Measurements from ENCODE around the gene GATD1. TPM values are rescaled to one million over a fixed set of nuclear protein-coding genes. Genes with fewer than 3 reads are reported as not detected.

Gene GATD1
- total and polyA plus RNA-seq, 9 of the 15 experiments (the other 6 are each of a cell fraction or from before 2014, with no cell fraction given), result 2.8 to 144 (median 36.9) TPM

DNA sequence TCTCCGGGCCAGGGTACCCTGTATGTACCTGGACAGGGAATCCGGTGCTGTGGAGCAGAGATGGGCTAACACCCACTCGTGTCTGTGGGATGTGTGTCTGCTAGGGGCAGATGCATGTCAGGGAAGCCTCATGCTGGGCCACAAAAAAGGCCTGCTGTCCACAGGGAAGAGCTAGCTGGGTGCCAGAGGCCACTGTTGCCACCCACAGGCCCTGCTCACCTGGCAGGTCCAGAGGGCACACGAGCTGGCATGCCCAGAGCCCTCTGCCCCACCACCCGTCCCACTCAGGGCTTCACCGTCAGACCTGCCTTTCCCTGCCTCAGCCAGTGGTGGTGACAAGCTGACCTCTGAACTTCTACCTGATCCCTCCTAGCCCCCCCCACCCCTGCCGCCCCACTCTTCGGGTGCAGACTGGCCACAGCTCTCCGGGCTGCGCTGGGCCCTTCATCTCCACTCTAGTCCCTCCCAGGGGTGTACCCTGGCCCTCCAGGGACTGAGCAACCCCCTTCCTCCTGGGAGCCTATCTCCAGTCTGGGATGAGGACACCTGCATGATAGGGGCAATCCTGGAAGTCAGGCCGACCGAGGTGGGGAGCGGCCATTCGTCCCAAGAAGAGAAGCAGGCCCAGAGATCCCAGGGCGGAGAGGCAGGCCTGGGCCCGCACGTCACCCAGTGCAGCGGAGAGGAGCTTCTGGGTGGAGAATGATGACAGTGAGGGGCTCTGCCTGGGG lies 19.4 kb upstream of the GATD1 start:
- DNase-seq (ENCODE audit: extremely low read depth in 1 of 4, low spot score in 3 of 4) (peak in 3 of 4 experiments; percentile 48 to 61 (median 60)), FAIRE-seq (no peak), ATAC-seq (no peak; the same call in 2 of the 3 replicates)
- Histone ChIP-seq H3K9ac (ENCODE audit: insufficient read depth in 1 of 2, low read depth in 2 of 2, low read length in 2 of 2) (peak overlapping the region; percentile 66 to 95; a peak in 3 of 4 replicates), H3K4me3 (peak overlapping the region; percentile 73), H3K9me3 (replicated peaks; ENCODE audit: control insufficient read depth, insufficient read depth, low read depth, low read length) (no peaks in the 10 kb centered on the region), H3K79me2 (ENCODE audit: control insufficient read depth, insufficient read depth, low read length) (peaks cover 26% of the 10 kb centered on the region), H3K4me2 (ENCODE audit: insufficient read depth, low read length) (peak overlapping the region; percentile 91), H3K27ac (ENCODE audit: extremely low read depth, low read depth, low read length) (peak overlapping the region; percentile 71), H3K9me1 (ENCODE audit: control insufficient read depth, insufficient read depth, low read length) (no peaks in the 10 kb centered on the region), H3K4me1 (replicated peaks in 1 of 2; ENCODE audit: control insufficient read depth in 2 of 2, insufficient read depth in 2 of 2, low read length in 2 of 2) (peaks cover 7 to 91% of the 10 kb centered on the region in 2 experiments), H3K36me3 (ENCODE audit: control insufficient read depth, insufficient read depth, low read length) (peaks cover 51% of the 10 kb centered on the region; the same call in 1 of the 3 replicates), H2AFZ (ENCODE audit: low read depth, low read length) (peak overlapping the region; percentile 79; the same call in 1 of the 2 replicates), H4K20me1 (replicated peaks; ENCODE audit: control insufficient read depth, insufficient read depth, low read length) (no peaks in the 10 kb centered on the region), H3K27me3 (ENCODE audit: control insufficient read depth in 2 of 2, insufficient read depth in 2 of 2, low read length in 2 of 2) (no peaks in the 10 kb centered on the region)
- 18% methylated on average over 18 of the region's 18 CpGs for WGBS (ENCODE audit: insufficient coverage, low coverage, missing lambda C conversion rate)
- ChIA-PET CTCF (ENCODE audit: low intra/inter-chr PET ratio) (interaction anchor here (2.4 kb wide), 1 partner anchor 68 kb away, joined by 10 read pairs; no protein-coding TSS in a partner anchor), POLR2A (interaction anchor here (0.6 to 2.2 kb wide), 13 partner anchors 8 to 239 kb away, joined by 3 to 26 read pairs (median 3); partner anchors contain the start of genes RPLP2 and TALDO1)
- intact Hi-C loops (cut with micrococcal nuclease) (loop anchor here (5.0 to 10.0 kb wide), 2 partner anchors 69 to 232 kb away; partner anchors contain the start of genes LMNTD2 and RASSF7), in situ Hi-C loops (cut with MboI) (no loop called here)
- BruUV-seq (replicated peaks), result no TSS peak
- no peak for TF ChIP-seq POLR3G (IDR thresholded peaks at IDR 0.05; ENCODE audit: extremely low read depth, insufficient read length, insufficient replicate concordance)
- peak; percentile 20; the same call in 1 of the 2 replicates for TF ChIP-seq CREM (IDR thresholded peaks at IDR 0.05; ENCODE audit: low read depth)
- no peak for TF ChIP-seq ZSCAN32 (CRISPR knock-in tag; IDR thresholded peaks at IDR 0.05)
- TF ChIP-seq SAP30 (IDR thresholded peaks at IDR 0.05; ENCODE audit: borderline replicate concordance, insufficient read depth, low read depth, low read length, poor library complexity, severe bottlenecking), result peak; percentile 18
- TF ChIP-seq, protein P1, sequence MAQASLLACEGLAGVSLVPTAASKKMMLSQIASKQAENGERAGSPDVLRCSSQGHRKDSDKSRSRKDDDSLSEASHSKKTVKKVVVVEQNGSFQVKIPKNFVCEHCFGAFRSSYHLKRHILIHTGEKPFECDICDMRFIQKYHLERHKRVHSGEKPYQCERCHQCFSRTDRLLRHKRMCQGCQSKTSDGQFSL (CRISPR knock-in tag; IDR thresholded peaks at IDR 0.05), result peak; percentile 69; the same call in 1 of the 2 replicates
- TF ChIP-seq, protein P1 (tag; IDR thresholded peaks at IDR 0.05), result no peak
- TF ChIP-seq, protein P2, sequence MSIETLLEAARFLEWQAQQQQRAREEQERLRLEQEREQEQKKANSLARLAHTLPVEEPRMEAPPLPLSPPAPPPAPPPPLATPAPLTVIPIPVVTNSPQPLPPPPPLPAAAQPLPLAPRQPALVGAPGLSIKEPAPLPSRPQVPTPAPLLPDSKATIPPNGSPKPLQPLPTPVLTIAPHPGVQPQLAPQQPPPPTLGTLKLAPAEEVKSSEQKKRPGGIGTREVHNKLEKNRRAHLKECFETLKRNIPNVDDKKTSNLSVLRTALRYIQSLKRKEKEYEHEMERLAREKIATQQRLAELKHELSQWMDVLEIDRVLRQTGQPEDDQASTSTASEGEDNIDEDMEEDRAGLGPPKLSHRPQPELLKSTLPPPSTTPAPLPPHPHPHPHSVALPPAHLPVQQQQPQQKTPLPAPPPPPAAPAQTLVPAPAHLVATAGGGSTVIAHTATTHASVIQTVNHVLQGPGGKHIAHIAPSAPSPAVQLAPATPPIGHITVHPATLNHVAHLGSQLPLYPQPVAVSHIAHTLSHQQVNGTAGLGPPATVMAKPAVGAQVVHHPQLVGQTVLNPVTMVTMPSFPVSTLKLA (conservative IDR thresholded peaks at IDR 0.05), result 0 out of 4 replicates have a peak, but pooled peaks of 1 of the 2 experiments have one; percentile 15
- TF ChIP-seq, protein P3, sequence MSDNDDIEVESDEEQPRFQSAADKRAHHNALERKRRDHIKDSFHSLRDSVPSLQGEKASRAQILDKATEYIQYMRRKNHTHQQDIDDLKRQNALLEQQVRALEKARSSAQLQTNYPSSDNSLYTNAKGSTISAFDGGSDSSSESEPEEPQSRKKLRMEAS (CRISPR knock-in tag; IDR thresholded peaks at IDR 0.05), result peak; percentile 1; the same call in 1 of the 2 replicates
- TF ChIP-seq ZBTB7A (IDR thresholded peaks at IDR 0.05; ENCODE audit: borderline replicate concordance, control insufficient read depth, low read depth, low read length), result no peak
- TF ChIP-seq HNRNPH1 (optimal IDR thresholded peaks at IDR 0.05; ENCODE audit: low read depth, low read length), result no peak
- TF ChIP-seq, protein P4, sequence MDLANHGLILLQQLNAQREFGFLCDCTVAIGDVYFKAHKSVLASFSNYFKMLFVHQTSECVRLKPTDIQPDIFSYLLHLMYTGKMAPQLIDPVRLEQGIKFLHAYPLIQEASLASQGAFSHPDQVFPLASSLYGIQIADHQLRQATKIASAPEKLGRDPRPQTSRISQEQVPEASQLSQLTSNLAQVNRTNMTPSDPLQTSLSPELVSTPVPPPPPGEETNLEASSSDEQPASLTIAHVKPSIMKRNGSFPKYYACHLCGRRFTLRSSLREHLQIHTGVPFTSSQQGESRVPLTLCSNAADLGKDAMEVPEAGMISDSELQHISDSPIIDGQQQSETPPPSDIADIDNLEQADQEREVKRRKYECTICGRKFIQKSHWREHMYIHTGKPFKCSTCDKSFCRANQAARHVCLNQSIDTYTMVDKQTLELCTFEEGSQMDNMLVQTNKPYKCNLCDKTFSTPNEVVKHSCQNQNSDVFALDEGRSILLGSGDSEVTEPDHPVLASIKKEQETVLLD (IDR thresholded peaks at IDR 0.05), result peak; percentile 56; the same call in 1 of the 2 replicates
- 0 out of 2 replicates have a peak, but pooled peaks have one; percentile 14 for TF ChIP-seq NR2C2 (CRISPR knock-in tag; IDR thresholded peaks at IDR 0.05)
- peak; percentile 49 for TF ChIP-seq NR2C2 (tag; IDR thresholded peaks at IDR 0.05)
- TF ChIP-seq YY1 (IDR thresholded peaks at IDR 0.05; ENCODE audit: borderline replicate concordance in 1 of 3, control insufficient read depth in 1 of 3, extremely low read depth in 1 of 3, insufficient read depth in 3 of 3, insufficient read length in 1 of 3, insufficient replicate concordance in 2 of 3, low read depth in 1 of 3, low read length in 2 of 3), result peak in 1 of 3 experiments; percentile 7

Measured in K562 (cell line).